SIG-M5 (cell line): Measurements from ENCODE around the gene PNPLA6.

Source experiments
- DNase-seq: peaks from one replicate; lab custom pipeline; 2025; lab: John Stamatoyannopoulos, UW

Gene PNPLA6

DNA sequence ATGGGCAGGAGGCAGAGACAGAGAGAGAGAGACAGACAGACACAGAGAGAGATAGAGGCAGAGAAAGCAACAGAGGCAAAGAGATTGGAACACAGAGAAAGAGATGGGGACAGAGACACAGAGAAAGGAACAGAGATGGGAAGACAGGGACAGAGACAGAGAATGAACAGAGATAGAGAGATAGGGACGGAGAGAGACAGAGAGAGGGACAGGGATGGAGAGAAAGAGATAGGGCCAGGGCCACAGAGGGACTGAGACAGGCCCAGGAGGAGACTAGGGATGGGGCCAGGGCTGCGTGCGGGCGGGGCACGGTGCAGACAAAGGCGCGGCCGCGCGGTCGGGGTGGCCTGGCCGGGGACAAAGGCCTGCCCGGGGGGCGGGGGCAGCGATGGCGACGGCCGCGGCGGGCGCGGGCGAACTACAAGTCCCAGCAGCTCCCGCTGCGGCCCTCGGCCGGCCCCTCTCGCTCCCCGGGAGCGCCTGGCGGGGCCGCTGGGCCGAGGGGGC lies 19.8 kb upstream of the PNPLA6 start, which contains the start of gene ZNF358:
TSS of gene ZNF358 (plus strand) at position 459 of the 507 bp plus-strand sequence. CDS start 3,140 bp downstream, outside the sequence.
- no peak for DNase-seq

DNA sequence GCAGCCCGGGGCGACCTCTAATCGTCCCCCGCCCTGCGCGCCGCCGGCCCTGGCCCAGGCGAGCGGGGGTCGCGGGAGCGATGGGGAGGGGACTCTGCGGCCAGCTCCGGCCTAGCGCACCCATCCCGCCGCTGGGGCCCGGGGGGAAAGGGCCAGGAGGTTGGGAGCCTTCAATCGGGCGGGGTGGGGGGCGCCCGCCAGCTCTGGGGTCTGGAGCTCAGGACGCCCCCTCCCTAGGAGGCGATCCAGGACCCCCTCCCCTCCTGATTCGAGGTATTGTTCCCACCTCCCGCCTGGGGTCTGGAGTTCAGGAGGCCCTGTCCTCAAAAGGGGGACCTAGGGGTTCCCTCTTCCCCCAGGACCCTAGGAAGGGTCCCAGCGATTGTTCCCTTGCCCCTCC lies 19.2 kb upstream of the PNPLA6 start:
- no peak for DNase-seq

DNA sequence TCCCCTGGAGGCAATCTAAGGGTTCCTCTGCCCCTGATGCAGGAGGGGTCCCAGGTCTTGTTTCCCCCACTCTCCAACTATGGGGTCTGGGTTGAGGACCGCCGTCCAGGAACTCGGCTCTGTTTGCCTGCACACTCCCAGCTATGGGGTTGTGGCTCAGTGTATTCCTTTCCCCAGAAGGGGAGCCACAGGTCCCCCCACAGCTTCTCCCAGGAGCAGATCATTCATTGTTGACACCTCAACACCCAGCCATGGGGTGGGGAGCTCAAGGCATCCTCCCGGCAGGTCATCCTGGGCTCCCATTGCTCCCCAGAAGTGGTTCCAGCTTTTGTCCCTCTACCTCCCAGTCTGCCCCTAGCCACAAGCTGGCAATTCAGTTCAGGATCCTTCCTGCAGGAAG lies 18.6 kb upstream of the PNPLA6 start:
- DNase-seq: no peak

DNA sequence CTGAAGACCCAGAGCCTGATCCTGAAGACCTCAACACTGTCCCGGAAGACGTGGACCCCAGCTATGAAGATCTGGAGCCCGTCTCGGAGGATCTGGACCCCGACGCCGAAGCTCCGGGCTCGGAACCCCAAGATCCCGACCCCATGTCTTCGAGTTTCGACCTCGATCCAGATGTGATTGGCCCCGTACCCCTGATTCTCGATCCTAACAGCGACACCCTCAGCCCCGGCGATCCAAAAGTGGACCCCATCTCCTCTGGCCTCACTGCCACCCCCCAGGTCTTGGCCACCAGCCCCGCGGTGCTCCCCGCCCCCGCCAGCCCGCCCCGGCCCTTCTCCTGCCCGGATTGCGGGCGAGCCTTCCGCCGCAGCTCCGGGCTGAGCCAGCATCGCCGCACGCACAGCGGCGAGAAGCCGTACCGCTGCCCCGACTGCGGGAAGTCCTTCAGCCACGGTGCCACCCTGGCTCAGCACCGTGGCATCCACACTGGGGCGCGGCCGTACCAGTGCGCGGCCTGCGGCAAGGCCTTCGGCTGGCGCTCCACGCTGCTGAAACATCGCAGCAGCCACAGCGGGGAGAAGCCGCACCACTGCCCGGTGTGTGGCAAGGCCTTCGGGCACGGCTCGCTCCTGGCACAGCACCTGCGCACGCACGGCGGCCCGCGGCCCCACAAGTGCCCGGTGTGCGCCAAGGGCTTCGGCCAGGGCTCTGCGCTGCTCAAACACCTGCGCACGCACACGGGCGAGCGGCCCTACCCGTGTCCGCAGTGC lies 16.0 kb upstream of the PNPLA6 start:
- DNase-seq: no peak

- no peak for DNase-seq
Observed at GRCh38 chr19:7520131-7521051, 15.1 kb upstream of the PNPLA6 start.

- DNase-seq: no peak
Observed at GRCh38 chr19:7521551-7522071, 13.9 kb upstream of the PNPLA6 start.

GRCh38 chr19:7522072-7522922 lies 13.2 kb upstream of the PNPLA6 start, which contains the start of gene MCOLN1:
MCOLN1 (plus strand) TSS chr19:7522624; CDS start chr19:7522751, 127 bp downstream.
- no peak for DNase-seq

- no peak for DNase-seq
Observed at GRCh38 chr19:7522923-7523667, 12.4 kb upstream of the PNPLA6 start.

- DNase-seq: no peak
Observed at GRCh38 chr19:7524523-7524922, 11.0 kb upstream of the PNPLA6 start.

- no peak for DNase-seq
Observed at GRCh38 chr19:7524992-7525739, 10.4 kb upstream of the PNPLA6 start.

DNA sequence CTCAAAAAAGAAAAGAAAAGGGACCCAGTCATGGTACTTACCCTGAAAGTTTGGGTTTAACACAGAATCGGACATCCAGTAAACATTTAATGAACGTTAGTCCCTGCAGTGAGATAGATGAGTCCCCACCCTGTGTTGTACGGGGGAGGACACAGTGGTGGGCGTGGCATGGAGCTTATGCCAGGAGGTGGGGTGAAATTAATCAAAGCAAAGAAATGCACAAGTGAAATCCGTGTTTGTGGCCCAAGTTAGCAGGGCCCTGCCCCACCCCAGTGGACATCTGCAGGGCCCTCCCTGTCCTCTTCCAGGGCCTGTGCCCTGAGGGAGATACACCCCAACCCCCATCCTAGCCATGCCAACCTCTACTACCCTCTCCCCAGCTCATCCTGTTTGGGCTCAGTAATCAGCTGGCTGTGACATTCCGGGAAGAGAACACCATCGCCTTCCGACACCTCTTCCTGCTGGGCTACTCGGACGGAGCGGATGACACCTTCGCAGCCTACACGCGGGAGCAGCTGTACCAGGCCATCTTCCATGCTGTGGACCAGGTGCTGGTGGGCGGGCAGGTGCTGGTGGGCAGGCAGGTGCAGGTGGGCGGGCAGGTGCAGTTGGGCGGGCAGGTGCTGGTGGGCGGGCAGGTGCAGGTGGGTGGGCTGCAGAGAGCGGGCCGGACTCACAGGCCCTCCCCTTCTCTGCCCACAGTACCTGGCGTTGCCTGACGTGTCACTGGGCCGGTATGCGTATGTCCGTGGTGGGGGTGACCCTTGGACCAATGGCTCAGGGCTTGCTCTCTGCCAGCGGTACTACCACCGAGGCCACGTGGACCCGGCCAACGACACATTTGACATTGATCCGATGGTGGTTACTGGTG lies 9.2 kb upstream of the PNPLA6 start:
- no peak for DNase-seq

DNA sequence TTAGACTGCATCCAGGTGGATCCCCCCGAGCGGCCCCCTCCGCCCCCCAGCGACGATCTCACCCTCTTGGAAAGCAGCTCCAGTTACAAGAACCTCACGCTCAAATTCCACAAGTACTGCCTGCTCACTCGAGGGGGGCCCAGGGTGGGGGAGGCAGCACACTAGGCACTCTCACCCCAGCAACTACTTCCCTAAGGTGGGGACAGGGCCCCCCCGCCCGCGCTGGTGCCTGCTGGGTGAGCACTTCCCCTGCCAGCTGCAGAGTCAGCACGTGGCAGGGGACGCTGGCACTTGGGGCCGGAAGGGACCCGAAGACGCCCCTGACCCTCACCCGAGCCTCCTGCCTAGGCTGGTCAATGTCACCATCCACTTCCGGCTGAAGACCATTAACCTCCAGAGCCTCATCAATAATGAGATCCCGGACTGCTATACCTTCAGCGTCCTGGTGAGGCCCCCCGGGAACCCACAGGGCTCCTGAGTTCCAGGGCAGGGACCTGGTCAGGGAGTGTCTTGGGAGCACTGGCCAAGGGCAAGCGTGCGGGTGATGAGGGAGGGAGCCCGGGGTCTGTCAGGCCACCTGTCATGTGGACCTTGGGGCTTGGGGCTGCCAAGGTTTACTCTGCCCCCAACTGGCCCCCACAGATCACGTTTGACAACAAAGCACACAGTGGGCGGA lies 7.9 kb upstream of the PNPLA6 start:
- no peak for DNase-seq

DNA sequence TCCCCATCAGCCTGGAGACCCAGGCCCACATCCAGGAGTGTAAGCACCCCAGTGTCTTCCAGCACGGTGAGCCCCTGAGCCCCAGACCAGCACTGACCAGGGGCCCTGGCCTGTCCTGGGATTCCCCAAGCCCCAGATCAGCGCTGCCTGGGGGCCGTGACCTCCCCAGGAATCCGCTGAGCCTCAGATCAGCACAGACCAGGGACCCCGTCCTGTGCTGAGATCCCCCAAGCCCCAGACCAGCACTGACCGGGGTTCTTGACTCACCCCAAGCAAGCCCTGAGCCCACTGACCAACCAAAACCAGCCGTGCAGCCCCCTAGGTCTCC lies 7.4 kb upstream of the PNPLA6 start:
- DNase-seq: no peak

DNA sequence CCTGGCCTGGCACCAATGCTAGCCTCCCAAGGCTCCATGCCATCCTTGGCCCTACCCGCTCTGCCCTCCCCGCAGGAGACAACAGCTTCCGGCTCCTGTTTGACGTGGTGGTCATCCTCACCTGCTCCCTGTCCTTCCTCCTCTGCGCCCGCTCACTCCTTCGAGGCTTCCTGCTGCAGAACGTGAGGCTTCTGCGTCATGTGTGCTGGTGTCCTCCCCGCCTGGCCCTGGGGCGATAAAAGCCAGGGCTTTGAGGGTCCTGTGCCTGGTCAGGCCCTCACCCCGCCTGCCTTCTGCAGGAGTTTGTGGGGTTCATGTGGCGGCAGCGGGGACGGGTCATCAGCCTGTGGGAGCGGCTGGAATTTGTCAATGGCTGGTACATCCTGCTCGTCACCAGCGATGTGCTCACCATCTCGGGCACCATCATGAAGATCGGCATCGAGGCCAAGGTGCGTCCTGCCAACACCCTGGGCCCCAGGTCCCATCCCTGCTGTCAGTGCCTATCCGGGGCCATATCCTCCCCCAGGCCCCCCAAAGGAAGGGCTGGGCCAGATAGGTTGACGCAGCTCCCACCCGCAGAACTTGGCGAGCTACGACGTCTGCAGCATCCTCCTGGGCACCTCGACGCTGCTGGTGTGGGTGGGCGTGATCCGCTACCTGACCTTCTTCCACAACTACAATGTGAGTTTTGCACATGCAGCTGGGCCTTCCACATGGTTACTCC lies 6.8 kb upstream of the PNPLA6 start:
- DNase-seq: no peak

- no peak for DNase-seq
Observed at GRCh38 chr19:7529246-7529600, 6.3 kb upstream of the PNPLA6 start.

DNA sequence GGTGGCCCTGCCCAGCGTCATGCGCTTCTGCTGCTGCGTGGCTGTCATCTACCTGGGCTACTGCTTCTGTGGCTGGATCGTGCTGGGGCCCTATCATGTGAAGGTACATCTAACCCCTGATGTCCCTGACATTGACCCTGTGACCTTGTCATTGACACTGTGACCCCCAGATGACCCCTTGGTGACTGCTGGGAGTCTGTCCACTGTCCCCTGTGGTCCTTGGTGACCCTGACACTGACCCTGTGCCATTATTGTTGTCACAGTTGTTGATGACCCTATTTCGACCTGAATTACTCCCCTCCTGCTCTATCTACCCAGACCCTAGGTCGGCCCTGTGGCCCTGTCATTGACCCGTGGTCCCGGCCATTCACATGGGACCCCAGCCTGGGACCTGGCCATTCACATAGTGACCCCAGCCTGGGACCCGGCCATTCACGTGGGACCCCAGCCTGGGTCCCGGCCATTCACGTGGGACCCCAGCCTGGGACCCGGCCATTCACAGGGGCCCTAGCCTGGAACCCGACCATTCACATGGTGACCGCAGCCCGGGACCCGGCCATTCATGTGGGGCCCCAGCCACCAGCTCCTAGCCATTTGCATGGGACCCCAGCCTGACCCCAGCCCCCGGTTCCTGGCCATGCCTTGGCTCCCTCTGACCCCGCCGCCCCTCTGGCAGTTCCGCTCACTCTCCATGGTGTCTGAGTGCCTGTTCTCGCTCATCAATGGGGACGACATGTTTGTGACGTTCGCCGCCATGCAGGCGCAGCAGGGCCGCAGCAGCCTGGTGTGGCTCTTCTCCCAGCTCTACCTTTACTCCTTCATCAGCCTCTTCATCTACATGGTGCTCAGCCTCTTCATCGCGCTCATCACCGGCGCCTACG lies 5.7 kb upstream of the PNPLA6 start:
- DNase-seq: no peak

- DNase-seq: no peak
Observed at GRCh38 chr19:7533281-7533885, 2.1 kb upstream of the PNPLA6 start.
